Activated T-helper 9 cell treated with anti-CD3 and anti-CD28 coated beads, Interleukin-2, amount 50 U/mL, for 16 hours (primary cell): ENCODE measurements around the gene PALB2.

ENCODE experiments used
- DNase-seq: peaks from one replicate; pipeline ENCODE4 v3.0.0-alpha.2; 2020; ENCODE audit warnings: low read depth

Gene PALB2

DNA sequence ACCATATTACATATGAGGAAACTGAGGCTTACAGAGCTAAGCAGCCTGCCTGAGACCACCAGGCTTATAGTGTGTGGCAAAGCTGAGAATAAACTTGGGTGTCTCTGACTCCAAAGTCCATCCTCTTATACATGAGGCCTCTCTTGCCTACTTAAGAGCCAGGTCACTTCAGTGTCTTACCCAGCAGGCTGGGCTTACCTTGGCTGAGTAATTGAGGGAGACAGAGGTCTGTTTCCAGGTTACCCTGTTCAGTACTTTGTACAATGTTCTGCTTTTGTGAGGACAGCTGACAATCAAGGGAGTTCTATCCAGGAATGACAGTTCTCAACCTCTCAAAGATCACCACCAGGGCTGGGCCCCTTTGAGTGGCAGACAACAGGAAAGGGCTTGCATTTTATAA is 59.3 kb downstream of the PALB2 start:
- DNase-seq: no peak

DNA sequence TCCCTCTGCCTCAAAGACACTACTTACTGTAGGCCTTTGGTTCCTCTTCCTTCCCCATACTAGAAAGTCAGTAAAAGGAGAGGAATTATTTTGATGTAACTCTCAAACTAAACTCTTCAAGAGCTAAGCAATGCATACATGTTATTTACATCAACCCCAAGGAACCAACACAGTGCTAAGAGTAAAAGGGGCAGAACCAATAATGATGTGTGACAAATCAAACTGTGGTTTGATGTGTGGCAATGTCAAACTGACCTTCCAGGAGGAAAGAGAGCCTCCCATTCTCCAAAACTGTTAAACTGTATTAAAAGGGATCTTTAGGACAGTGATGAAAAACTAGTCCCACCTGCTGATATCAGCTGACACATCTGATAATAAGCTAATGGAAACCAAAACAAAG is 60.7 kb downstream of the PALB2 start:
- DNase-seq: no peak

DNA sequence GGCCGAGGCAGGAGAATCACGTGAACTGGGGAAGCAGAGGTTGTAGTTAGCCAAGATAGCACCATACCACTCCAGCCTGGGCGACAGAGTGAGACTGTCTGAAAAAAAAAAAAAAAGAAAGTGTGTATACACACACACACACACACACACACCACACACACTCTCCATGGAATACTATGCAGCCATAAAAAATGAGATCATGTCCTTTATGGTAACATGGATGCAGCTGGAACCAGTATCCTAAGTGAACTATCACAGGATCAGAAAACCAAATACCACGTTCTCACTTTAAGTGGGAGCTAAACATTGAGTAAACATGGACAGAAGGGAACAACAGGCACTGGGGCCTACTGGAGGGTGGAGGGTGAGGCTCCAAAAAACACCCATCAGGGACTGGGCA is 61.7 kb downstream of the PALB2 start:
- DNase-seq: no peak

DNA sequence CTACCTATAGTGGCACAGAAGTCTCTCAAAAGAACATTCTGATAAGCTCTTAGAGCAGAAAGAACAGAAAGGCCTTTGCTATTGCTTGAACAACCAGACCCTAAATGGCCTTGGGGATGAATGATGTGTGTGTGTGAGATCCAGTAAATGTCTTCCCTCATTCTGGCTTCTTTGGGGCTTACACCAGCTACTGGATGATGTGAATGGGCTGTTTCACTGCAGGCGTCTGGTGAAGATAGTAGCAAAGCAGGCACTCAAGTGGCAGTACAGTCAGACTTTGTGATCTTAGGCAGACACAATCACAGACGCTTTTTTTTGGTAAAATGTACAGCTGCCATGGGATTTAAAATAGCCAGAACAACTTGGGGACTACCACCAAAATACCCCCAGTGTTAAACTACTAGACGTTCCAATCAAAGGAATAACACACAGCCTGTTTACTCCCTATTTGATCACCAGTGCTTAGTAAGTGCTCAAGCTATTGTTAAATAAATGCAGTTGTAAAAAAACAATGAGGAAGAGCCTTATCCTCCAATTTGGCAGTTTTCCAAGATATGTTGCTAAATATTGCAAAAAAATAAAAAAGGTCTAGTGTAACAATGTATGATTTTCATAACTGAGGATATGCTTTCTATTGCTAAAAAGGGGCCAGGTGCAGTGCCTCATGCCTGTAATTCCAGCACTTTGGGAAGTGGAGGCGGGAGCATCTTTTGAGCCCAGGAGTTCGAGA is 62.8 kb downstream of the PALB2 start:
- no peak for DNase-seq

DNA sequence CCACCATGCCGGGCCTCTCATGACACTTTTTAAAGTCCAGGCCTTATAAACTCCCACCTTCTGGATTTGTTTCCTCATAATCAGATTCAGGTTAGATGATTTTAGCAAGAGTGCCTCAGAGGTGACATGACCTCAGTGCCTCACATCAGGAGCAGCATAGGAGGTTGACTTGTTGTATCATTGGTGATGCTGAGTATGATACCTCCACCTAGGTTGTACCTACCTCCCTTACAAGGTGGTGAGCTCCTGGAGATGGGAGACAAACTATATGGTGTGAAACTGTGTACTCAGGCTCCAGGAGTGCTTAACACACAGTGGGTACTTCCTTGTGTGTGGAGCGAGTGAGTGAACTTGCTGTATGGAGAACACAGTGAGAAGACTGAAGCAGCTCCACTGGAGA is 63.6 kb downstream of the PALB2 start:
- no peak for DNase-seq

DNA sequence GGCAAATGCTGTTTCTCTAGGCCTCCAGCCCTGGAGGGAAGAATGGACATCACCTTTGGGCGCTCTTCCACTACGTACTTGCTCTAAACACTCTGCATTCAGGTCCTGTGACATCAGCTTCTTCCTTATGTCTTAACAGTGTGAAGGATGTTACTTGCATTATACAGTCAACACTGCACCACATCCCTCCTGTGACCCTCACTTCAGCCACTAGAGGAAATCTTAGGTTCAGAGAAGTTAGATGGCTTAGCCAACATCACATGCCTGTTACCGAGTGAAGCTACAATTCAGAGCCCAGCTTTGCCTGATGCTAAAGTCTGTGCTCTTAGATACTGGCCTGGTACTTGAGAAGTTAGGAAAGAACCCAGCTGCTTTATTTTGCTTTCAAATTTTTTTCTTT is 65.3 kb downstream of the PALB2 start:
- DNase-seq: no peak

DNA sequence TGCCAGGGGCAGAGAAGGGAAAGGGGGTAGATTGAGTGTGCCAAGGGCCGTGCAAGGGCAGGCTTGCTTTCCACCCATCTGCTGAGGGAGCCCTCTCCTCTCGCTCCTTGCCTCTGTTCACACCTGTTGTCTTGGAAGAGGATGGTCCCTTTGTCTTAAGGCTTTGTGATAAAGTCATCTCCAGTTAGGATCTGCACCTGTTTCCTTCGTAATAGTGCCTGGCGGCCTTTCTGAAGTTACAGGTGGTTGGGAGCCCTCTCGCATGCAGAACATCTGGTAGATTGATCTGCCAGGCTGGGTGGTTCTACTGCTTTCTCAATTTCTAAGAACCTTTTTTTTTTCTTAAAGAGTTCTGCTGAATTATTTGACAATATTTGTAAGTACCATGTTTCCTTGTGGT is 67.3 kb downstream of the PALB2 start:
- no peak for DNase-seq

DNA sequence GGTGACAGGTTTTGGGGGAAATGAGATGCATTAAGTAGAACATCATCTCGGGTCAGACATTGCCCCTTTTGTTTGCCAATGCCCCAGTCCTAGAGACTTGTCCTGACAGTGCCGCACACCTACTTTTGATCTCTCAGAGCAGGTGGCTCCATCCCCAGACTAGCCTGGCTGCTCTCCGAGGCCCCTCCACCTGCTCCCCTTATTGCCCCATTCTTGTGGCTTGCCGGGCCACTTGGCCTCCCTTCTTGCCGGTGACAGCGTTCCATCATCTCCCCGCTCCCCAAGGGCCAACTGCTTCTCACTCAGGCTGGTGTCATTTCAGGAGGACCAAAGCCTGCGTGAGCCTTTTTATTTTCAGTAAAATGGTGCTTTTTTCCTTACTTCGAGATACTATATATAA is 68.7 kb downstream of the PALB2 start:
- no peak for DNase-seq

DNA sequence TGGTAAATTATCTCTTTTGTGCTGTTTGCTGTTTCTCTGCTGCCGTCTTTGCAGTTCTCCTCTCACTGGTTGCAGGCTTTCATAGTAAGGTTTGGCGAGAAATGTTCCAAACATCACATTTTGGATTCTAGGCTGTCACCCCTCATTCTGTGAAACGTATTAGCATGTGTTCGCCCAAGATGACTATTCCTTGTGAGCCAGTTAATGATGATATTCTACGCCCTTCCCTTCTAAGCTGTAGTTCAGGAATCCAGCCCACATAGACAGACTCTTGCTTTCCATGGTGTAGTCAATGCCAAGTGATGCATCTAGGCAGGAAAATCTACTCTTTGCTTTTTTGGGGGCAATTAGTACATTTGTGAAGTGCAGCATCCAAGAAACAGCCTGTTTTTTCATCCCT is 69.2 kb downstream of the PALB2 start:
- DNase-seq: no peak

DNA sequence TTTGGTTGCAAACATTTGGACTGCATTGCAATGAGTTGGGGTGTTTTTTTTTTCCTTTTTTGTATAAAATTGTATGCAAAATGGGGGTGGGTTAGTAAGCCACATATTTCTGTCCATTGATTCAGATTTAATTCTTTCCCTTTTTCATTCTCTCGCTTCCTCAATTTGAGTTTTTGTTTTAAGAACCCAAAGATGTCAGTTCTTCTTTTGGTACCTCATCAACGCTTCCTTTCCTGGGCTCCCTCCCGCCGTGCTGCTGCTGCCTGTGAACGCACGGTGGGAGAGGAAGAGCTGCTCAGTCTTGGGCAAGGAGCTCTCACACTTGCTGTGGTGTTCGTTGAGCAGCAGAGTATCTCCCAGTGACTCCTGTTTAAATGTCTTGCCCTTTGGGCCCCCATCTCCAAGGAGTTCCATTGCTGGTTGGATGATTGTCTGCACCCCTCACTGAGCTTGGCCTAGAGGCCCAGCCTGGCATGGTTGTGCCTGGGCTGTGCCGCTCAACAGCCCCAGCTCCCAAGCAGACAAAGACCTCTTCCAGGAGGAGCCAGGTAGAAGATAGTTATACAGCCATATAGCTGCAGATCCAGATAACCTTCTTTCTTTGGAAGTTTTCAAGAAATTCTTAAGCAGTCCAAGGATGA is 70.0 kb downstream of the PALB2 start:
- no peak for DNase-seq

DNA sequence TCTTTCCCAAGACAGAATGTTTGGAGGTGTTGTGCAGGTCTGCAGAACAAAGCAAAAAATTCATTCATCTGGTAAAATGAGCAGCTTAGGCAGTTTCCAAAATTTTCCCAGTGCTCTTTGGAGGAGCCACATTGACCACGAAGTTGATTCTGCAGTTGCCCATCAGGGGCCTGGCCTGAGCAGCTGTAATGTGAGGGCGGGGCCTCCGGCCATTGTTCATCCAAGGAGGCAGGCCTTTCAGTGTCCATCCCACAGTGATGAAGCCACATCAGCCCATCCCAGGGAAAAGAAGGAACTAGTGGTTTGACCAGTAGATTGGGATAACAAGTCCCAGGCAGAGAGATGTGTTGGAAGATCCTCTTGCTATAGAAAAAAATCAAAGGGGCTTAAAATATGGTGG is 73.5 kb downstream of the PALB2 start:
- DNase-seq: no peak

DNA sequence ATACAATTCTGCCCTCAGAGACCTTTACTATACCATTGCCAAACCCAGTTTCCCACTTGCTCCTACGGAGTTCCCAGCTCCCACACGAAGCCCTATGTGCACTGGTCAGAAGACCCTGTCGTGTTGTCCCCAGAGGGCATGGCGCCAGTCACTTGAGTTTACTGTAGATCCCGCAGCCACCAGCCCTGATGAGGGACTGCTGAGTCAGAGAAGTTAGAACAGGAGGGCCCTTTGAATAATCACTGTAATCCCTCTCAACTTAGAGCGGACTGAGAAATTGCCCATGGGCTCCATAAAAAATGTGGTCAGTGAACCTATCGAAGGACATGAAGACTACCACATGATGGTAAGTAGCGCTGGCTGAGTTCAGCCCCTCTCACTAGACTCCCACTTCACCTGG is 74.4 kb downstream of the PALB2 start:
- DNase-seq: no peak

DNA sequence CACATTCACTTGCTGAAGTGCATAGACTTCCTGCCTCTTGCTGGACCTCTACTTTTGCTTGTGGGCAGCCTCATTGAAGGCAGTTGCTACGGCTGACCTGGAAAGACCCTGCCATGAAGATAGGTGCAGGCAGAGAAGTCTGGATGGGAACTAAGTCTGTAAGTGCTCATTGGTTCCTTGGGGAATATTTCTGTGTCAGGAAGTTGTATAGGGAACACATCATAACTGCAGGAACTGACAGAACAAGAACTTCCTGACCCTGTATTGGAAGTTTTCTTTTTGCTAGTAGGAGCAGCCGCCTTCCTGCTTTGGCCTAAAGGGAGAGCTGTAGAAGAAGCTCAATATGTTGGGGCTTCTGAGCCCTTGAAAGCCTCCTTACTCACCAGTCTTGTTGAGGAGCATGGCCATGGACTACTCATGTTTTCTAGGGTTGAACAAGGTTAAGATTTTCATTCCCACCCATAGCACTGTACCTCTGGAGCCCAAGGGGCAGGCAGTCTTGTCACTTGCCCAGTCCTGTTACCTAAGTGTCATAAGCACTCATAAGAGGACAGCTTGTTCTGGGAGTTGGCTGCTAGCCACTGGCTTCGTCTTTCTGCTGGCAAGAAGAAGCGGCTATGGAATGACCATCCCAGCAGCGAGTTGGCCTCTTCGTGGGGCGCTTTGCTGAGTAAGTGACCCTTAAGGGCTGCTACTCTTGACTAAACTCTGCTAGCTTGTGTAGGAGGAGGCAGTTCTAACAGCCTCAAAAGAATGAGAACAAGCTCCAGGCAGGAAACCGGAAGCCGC is 76.3 kb downstream of the PALB2 start:
- no peak for DNase-seq

DNA sequence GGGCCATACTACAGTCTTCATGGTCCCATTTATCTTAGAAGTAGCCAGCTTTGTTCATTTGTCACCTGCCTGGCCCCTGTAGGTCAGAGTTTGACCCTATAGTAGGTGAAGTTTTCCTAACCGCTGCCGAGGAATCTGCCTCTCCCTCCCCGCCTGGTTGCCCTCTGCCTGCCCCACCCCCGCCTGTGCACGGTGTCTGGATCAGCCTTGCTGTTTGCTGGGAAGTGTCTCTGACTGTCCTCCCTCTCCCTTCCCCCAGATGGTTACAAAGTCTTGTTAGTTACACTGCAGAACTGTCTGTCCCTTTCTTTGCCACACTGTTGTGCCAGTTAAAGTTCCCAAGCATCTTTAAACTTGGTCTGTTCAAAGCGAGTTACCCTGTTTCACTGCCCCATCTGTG is 77.9 kb downstream of the PALB2 start:
- DNase-seq: no peak

DNA sequence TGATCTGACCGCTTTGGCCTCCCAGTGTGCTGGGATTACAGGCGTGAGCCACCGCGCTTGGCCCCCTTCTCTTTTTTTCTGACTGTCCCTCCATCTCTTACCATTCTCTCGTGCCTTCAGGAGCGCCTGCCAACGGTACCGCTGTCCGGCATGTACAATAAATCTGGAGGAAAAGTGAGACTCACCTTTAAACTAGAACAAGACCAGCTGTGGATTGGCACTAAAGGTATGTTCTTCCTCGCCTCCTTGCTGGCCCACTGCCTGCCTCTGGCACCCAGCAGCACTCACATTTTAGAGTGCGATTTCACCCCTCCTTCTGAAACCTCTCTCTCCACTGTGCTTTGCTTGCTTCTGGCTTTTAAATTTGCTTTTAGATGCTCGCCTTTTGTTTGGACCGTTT is 78.6 kb downstream of the PALB2 start:
- DNase-seq: no peak

DNA sequence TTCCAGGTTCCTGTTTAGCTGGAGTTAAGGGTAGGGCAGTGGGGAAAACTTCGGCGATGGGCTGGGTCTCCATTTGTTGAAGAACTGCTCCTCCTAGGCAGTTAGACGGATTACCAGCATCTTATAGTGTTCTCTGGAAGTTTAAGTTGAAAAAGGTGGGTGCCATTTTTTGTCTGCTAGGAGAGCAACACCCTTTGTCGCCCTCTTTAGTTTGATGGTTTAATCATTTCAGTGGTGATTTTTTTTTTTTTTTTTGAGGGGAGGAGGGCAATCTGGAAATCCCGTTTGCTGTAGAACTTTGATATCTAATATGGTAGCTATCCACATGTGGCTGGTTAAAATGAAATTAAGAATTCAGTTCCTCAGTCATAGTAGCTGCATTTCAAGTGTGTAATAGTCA is 79.5 kb downstream of the PALB2 start:
- DNase-seq: no peak

DNA sequence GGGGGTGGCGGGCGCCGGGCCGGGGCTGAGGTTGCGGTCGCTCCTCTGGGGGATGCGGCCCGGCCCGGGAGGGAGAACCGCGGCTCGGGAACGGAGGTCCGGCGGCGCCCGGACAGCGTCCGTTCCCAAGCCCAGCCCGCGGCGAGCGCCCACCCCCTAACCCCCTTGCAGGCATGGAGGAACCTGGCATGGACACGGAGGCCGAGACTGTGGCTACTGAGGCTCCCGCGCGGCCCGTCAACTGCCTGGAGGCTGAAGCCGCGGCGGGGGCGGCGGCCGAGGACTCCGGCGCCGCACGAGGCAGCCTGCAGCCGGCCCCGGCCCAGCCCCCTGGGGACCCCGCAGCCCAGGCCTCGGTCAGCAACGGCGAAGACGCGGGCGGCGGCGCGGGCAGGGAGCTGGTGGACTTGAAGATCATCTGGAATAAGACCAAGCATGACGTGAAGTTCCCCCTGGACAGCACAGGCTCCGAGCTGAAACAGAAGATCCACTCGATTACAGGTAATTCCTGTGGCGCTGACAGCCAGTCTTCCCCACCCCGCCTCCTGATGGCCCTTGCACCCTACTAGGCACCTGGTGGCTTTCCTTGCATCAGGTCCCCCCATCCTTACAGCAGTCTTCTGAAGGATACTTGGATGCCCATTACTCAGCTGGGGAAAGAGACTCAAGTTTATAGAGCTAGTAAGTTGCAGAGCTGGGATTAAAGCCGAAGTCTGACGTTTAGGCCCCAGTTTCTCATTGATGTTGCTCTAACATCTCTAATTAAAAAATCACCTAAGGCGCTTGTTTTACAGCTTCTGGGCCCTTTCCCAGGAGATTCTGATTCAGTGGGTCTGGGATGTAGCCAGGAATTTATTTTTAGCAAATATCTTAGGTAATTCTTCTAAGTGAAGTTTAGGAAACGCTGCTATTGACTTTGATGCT is 83.1 kb downstream of the PALB2 start:
- DNase-seq: no peak

DNA sequence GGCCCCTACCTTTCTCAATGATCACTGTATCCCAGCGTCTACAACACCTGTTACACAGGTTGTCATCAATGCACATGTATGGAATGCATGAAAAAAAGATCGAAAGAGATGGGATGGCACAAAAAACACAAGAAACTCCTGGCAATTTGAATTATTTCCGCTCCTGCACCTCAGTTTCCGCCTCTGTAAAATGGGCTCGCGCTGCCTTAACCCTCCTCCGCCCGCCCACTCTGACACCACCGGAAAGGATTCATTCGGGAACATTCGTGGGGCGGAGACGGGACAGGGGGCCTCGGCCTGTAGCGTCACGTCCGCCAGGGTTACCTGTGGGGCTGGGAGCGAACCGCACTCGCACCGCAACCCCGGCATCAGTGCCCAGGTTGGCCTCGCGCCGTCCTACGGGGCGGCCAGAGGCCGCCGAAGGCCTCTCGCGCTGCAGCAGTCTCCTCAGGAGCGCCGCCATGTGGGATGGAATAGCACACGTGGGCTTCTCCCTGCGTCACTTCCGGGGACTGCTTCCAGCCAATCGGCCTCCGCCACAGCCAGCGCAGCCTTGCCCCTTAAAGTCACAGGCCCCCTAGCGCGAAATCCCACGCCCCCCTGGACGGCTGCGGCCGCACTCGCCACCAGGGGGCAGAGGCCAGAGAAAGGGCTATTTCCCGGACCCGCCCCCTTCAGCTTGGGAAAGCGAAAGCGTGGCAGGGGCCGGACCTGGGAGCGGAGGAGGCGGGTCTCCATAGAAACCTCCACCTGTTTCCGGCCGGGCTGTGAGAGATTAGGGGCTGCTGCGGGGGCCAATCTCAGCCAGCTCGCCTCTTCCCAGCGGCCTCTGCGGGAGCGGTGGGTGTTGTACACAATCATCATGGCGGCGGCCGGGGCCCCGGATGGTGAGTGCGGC is 84.0 kb downstream of the PALB2 start, which contains the start of the genes EARS2 and UBFD1:
Gene EARS2, minus strand, starts transcription at position 470 of the 898 bp plus-strand sequence. Its CDS starts 7 bp downstream, at position 463.
Gene UBFD1, plus strand, starts transcription at position 847 of the 898 bp plus-strand sequence. Its CDS starts 16 bp downstream, at position 863.
- DNase-seq: peak; percentile 96

DNA sequence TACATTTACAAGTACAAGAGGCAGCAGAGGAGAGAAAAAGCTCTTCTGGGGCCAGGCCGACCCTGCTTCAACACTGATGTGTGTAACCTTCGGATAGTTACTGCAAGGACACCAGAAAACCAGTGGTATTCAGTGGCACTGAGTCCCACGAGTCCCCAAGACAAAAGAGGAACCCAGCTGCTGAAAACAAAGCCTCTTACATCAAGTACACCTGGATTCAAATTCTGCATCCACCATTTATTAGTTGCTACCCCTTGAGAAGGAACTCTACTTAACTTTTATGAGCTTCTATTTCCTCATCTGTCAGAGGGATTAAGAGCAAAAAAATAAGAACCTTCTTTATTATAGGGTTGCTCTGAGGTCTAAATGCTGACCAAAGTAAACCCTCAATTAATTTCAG is 86.6 kb downstream of the PALB2 start:
- no peak for DNase-seq
